NCI-H2171 treated with DMSO at 0.1 percent for 48 hours (cell line): Measurements from ENCODE around the gene TEDC2.
"Not testable (repeated sequence)": the region's sequence is repeated elsewhere in the genome, so short reads cannot be mapped to it uniquely, and the experiment has no call there.

Experiments used
- DNase-seq: peaks from one replicate; lab custom pipeline; 2025; lab: John Stamatoyannopoulos, UW

The TEDC2 gene

GRCh38 chr16:2438121-2438520 lies 21.8 kb upstream of the TEDC2 start:
- no peak for DNase-seq

- no peak for DNase-seq
These were observed 20.3 kb upstream of the TEDC2 start for GRCh38 chr16:2439598-2439997.

GRCh38 chr16:2441143-2441804 lies 18.6 kb upstream of the TEDC2 start:
- not testable (repeated sequence) for DNase-seq

- no peak for DNase-seq
These were observed 16.4 kb upstream of the TEDC2 start for GRCh38 chr16:2443555-2443954.

- DNase-seq = no peak
These were observed 11.9 kb upstream of the TEDC2 start for GRCh38 chr16:2447920-2448583.

GRCh38 chr16:2449118-2449517 lies 10.8 kb upstream of the TEDC2 start:
- DNase-seq = no peak

- no peak for DNase-seq
These were observed 9.4 kb upstream of the TEDC2 start for GRCh38 chr16:2450535-2450934.

GRCh38 chr16:2450975-2451381 lies 8.9 kb upstream of the TEDC2 start:
- no peak for DNase-seq

- DNase-seq = no peak
These were observed 8.0 kb upstream of the TEDC2 start for GRCh38 chr16:2451851-2452320.

- DNase-seq = no peak
These were observed 7.3 kb upstream of the TEDC2 start for GRCh38 chr16:2452650-2453049.

GRCh38 chr16:2455081-2455845 lies 4.6 kb upstream of the TEDC2 start:
- DNase-seq = peak; percentile 39

- no peak for DNase-seq
These were observed 3.3 kb upstream of the TEDC2 start for GRCh38 chr16:2456551-2457153.

GRCh38 chr16:2457267-2457666 lies 2.6 kb upstream of the TEDC2 start:
- no peak for DNase-seq

GRCh38 chr16:2457946-2458345 lies 2.0 kb upstream of the TEDC2 start:
- DNase-seq = no peak

- peak; percentile 60 for DNase-seq
These were observed 842 bp upstream of the TEDC2 start for GRCh38 chr16:2458887-2459646.

GRCh38 chr16:2460391-2460713 lies 443 bp downstream of the TEDC2 start:
- DNase-seq = no peak

- no peak for DNase-seq
These were observed 1.0 kb downstream of the TEDC2 start for GRCh38 chr16:2460916-2461315.

- DNase-seq = no peak
These were observed 2.3 kb downstream of the TEDC2 start for GRCh38 chr16:2462031-2462866.

GRCh38 chr16:2464333-2464732 lies 4.4 kb downstream of the TEDC2 start:
- DNase-seq = peak; percentile 76

- peak; percentile 25 for DNase-seq
These were observed 5.9 kb downstream of the TEDC2 start for GRCh38 chr16:2465653-2466415.
